Glutamatergic neuron (in vitro differentiated cells): ENCODE results near the gene EIF2AK3. TPM values are rescaled to one million over a fixed set of nuclear protein-coding genes. Genes with fewer than 3 reads are reported as not detected.

Source experiments
- DNase-seq: peaks from one replicate; pipeline ENCODE4 v3.0.0; 2022
- H3K27ac Mint-ChIP-seq: one replicate; pipeline ENCODE4 v1.8.0; 2020; ENCODE audit warnings: mild to moderate bottlenecking, mixed read lengths, inconsistent platforms; ENCODE audit not compliant: unreplicated experiment
- H3K27me3 Mint-ChIP-seq: one replicate; pipeline ENCODE4 v1.8.0; 2020; ENCODE audit warnings: mild to moderate bottlenecking, moderate library complexity, mixed read lengths, inconsistent platforms; ENCODE audit not compliant: unreplicated experiment
- H3K36me3 Mint-ChIP-seq: one replicate; pipeline ENCODE4 v1.8.0; 2020; ENCODE audit warnings: mild to moderate bottlenecking, mixed read lengths, inconsistent platforms; ENCODE audit not compliant: unreplicated experiment
- H3K4me1 Mint-ChIP-seq: one replicate; pipeline ENCODE4 v1.8.0; 2020; ENCODE audit warnings: mild to moderate bottlenecking, low read depth, mixed read lengths, inconsistent platforms; ENCODE audit not compliant: unreplicated experiment
- H3K4me3 Mint-ChIP-seq: one replicate; pipeline ENCODE4 v1.8.0; 2020; ENCODE audit warnings: mild to moderate bottlenecking, mixed read lengths, inconsistent platforms; ENCODE audit not compliant: unreplicated experiment
- H3K9me3 Mint-ChIP-seq: one replicate; pipeline ENCODE4 v1.8.0; 2020; ENCODE audit warnings: mild to moderate bottlenecking, moderate library complexity, mixed read lengths, inconsistent platforms; ENCODE audit not compliant: unreplicated experiment
- CTCF ChIP-seq: fragments of 200-600 bp; sonication (generic); IDR thresholded peaks from one replicate; pipeline ENCODE4 v1.5.0; 2021; ENCODE audit not compliant: partially characterized antibody, unreplicated experiment
- total RNA-seq: library from RNA; stranded (reverse); fragmentation: NEBNext Ultra II Directional; extraction: Animal tissue kit (Norgen Biotek cat#: 25700); gene quantifications from one replicate; pipeline ENCODE4 v1.2.1, GENCODE V29; 2021; ENCODE audit not compliant: unreplicated experiment

Gene EIF2AK3
- total RNA-seq, 1 donor from 2014 or later, result 129 TPM

GRCh38 chr2:88638743-88639142, 11.5 kb upstream of the EIF2AK3 start:
- no peaks in the 10 kb centered on the region for H3K27me3 Mint-ChIP-seq
- TF ChIP-seq CTCF, result no peak
- peaks cover 5% of the 10 kb centered on the region for H3K4me1 Mint-ChIP-seq
- peaks cover 3% of the 10 kb centered on the region for H3K9me3 Mint-ChIP-seq
- no peak overlapping the region for H3K27ac Mint-ChIP-seq
- no peak for DNase-seq
- peaks cover 8% of the 10 kb centered on the region for H3K36me3 Mint-ChIP-seq
- no peak overlapping the region for H3K4me3 Mint-ChIP-seq

DNA sequence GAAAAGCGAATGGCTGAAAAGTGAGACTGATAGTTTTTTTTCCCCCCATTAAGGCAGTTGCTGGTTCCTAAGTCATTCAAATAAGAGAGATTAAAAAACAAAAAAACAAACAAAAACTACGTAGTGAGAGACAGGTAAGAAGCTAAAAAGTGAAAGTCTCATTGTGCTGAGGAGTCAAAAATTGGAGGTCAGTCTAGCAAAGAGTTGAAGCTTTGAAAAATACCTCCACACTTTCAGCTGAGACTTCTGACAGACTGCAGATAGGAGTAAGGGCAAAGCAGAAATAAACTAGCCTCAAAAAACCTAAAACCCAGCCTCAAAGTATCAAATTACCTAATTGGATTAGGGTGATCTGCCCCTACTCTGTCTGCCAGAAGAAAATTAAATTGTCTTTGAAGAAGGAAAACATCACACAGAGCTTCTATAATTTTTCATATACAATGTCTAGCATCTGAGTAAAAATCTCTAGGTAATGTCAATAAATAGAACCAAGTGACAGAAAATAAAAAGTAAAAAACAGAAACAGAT, 10.9 kb upstream of the EIF2AK3 start:
- Mint-ChIP-seq H3K27me3 (no peaks in the 10 kb centered on the region), H3K4me3 (no peak overlapping the region), H3K9me3 (peaks cover 2% of the 10 kb centered on the region), H3K4me1 (peaks cover 5% of the 10 kb centered on the region), H3K36me3 (peaks cover 7% of the 10 kb centered on the region), H3K27ac (no peak overlapping the region)
- no peak for DNase-seq
- no peak for TF ChIP-seq CTCF

- no peak for DNase-seq
- Mint-ChIP-seq H3K36me3 (no peaks in the 10 kb centered on the region), H3K4me1 (peaks cover 5% of the 10 kb centered on the region), H3K27me3 (no peaks in the 10 kb centered on the region), H3K9me3 (no peaks in the 10 kb centered on the region), H3K27ac (no peak overlapping the region), H3K4me3 (no peak overlapping the region)
- TF ChIP-seq CTCF, result no peak
Measured at GRCh38 chr2:88637464-88637863, 10.2 kb upstream of the EIF2AK3 start.

- no peak for DNase-seq
- H3K4me1 Mint-ChIP-seq, result peaks cover 5% of the 10 kb centered on the region
- no peak overlapping the region for H3K4me3 Mint-ChIP-seq
- no peak overlapping the region for H3K27ac Mint-ChIP-seq
- TF ChIP-seq CTCF, result no peak
- H3K36me3 Mint-ChIP-seq, result no peaks in the 10 kb centered on the region
- no peaks in the 10 kb centered on the region for H3K27me3 Mint-ChIP-seq
- no peaks in the 10 kb centered on the region for H3K9me3 Mint-ChIP-seq
Measured at GRCh38 chr2:88636026-88636425, 8.8 kb upstream of the EIF2AK3 start.

- no peak for TF ChIP-seq CTCF
- peaks cover 5% of the 10 kb centered on the region for H3K27me3 Mint-ChIP-seq
- H3K4me1 Mint-ChIP-seq, result peaks cover 2% of the 10 kb centered on the region
- H3K27ac Mint-ChIP-seq, result no peak overlapping the region
- no peaks in the 10 kb centered on the region for H3K9me3 Mint-ChIP-seq
- no peak for DNase-seq
- H3K36me3 Mint-ChIP-seq, result no peaks in the 10 kb centered on the region
- H3K4me3 Mint-ChIP-seq, result no peak overlapping the region
Measured at GRCh38 chr2:88632569-88632968, 5.3 kb upstream of the EIF2AK3 start.
